Mesothelial cell of epicardium (in vitro differentiated cells): ENCODE measurements around the gene C5orf47. TPM values are rescaled to one million over a fixed set of nuclear protein-coding genes. Genes with fewer than 3 reads are reported as not detected.

Experiments
- DNase-seq, 2 experiments: peaks; one replicate each; pipeline ENCODE4 v3.0.0; 2021; ENCODE audit warnings: low spot score in 2 of 2; ENCODE audit not compliant: unreplicated experiment in 2 of 2
- H3K27ac Mint-ChIP-seq: 2 replicates; pipeline ENCODE4 v1.8.0; 2021; ENCODE audit warnings: mixed read lengths
- H3K27me3 Mint-ChIP-seq: 2 replicates; pipeline ENCODE4 v1.8.0; 2021; ENCODE audit warnings: low read depth, mixed read lengths
- H3K36me3 Mint-ChIP-seq: 2 replicates; pipeline ENCODE4 v1.8.0; 2021; ENCODE audit warnings: mixed read lengths
- H3K4me1 Mint-ChIP-seq: 2 replicates; pipeline ENCODE4 v1.8.0; 2021; ENCODE audit warnings: mixed read lengths
- H3K4me3 Mint-ChIP-seq: 2 replicates; pipeline ENCODE4 v1.8.0; 2021; ENCODE audit warnings: mild to moderate bottlenecking, moderate library complexity, mixed read lengths
- H3K9me3 Mint-ChIP-seq: 2 replicates; pipeline ENCODE4 v1.8.0; 2021; ENCODE audit warnings: mixed read lengths
- total RNA-seq: library from RNA; stranded (reverse); gene quantifications from 3 replicates; pipeline ENCODE4 v1.2.1, GENCODE V29; 2021
- TF ChIP-seq, protein P1 (sequence below): fragments of 200-600 bp; sonication (generic); IDR thresholded peaks from one replicate; pipeline ENCODE4 v1.5.0; 2021; ENCODE audit warnings: antibody characterized with exemption; ENCODE audit not compliant: unreplicated experiment

C5orf47 gene
- total RNA-seq, 1 donor from 2014 or later = not detected

DNA sequence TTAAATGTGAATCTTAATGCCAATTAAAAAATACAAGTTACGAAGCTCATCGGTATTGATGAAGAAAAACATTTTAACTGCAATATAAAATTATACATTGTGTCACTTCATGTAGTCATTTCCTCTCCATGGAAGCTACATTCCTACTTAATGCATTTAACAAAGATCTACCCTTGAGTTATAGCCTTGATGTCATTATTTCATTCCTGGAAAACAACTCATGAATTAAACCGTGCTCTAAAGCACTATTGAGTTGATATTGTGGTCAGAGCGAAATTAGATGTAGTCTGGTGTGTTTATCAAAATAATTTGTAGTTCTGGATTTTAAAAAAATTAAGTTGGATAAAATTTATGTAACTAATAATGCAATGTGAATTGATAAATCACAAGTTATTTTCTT is 11.1 kb downstream of the C5orf47 start:
- no peaks in the 10 kb centered on the region for H3K9me3 Mint-ChIP-seq
- H3K4me3 Mint-ChIP-seq = no peak overlapping the region
- TF ChIP-seq, protein P1, sequence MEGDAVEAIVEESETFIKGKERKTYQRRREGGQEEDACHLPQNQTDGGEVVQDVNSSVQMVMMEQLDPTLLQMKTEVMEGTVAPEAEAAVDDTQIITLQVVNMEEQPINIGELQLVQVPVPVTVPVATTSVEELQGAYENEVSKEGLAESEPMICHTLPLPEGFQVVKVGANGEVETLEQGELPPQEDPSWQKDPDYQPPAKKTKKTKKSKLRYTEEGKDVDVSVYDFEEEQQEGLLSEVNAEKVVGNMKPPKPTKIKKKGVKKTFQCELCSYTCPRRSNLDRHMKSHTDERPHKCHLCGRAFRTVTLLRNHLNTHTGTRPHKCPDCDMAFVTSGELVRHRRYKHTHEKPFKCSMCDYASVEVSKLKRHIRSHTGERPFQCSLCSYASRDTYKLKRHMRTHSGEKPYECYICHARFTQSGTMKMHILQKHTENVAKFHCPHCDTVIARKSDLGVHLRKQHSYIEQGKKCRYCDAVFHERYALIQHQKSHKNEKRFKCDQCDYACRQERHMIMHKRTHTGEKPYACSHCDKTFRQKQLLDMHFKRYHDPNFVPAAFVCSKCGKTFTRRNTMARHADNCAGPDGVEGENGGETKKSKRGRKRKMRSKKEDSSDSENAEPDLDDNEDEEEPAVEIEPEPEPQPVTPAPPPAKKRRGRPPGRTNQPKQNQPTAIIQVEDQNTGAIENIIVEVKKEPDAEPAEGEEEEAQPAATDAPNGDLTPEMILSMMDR = no peak
- H3K27me3 Mint-ChIP-seq = peaks cover 38% of the 10 kb centered on the region
- no peaks in the 10 kb centered on the region for H3K4me1 Mint-ChIP-seq
- no peak overlapping the region for H3K27ac Mint-ChIP-seq
- no peaks in the 10 kb centered on the region for H3K36me3 Mint-ChIP-seq
- no peak for DNase-seq

DNA sequence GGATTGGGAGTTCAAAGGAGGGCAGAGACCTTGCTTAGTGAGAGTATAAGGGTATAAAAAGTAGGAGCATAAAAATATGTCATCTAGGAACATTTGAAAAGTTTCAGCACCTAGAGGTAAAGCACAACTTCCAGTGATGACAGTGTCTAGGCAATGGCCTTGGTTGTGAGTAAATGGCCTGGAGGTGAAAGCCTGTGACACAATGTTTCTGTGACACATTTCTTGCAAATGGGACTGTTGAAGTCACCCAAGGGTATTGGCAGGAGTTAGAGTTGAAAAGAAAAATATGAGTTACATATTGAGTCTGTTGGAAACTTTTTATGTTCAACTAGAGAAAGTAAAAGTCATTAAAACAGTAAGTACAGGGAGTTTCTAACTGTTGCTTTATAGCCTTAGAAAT is 14.8 kb downstream of the C5orf47 start:
- Mint-ChIP-seq H3K27ac (no peak overlapping the region), H3K4me1 (no peaks in the 10 kb centered on the region), H3K4me3 (no peak overlapping the region), H3K36me3 (no peaks in the 10 kb centered on the region), H3K9me3 (no peaks in the 10 kb centered on the region), H3K27me3 (peaks cover 16% of the 10 kb centered on the region)
- TF ChIP-seq, protein P1 = no peak
- no peak for DNase-seq

DNA sequence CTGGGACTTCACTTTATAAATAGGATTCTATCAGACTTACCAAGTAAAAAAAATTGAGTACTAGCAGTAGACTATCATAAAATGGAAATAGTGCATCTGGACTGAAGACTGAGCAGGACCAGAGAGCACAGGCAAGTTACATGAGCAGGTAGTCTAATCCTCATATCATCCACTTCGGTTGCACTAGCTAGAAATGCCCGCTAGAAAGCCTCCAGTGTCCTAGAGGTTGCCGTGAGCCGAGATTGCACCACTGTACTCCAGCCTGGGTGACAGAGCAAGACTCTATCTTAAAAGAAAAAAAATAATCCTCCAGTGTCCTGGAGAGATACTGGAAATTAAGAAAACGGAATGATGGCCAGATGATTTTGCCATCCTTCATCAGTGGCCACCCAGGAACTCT is 20.0 kb downstream of the C5orf47 start:
- Mint-ChIP-seq H3K27me3 (peaks cover 10% of the 10 kb centered on the region), H3K27ac (no peak overlapping the region), H3K9me3 (peaks cover 16% of the 10 kb centered on the region), H3K4me1 (no peaks in the 10 kb centered on the region), H3K36me3 (no peaks in the 10 kb centered on the region), H3K4me3 (no peak overlapping the region)
- TF ChIP-seq, protein P1 = no peak
- DNase-seq = no peak

DNA sequence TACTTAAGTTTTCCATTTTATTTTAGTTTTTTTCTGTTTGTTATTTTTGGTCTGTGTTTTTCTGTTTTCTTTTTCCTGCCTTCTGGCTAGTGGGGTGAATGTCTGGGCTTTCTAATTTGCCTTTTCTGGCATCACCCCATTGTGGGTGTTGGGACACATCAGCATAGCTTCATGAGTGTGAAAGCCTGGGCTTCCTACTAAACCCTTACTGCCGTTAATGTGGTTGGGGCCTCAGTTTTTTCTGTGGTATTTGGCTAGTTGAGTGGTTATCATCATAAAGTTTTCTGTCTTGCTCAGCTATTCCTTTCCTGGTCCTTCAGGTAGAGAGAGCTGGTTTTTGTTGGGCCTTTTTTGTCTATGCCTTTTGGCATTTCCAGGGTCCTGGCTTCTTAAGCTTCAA is 21.4 kb downstream of the C5orf47 start:
- H3K27ac Mint-ChIP-seq = no peak overlapping the region
- TF ChIP-seq, protein P1 = no peak
- DNase-seq = no peak

DNA sequence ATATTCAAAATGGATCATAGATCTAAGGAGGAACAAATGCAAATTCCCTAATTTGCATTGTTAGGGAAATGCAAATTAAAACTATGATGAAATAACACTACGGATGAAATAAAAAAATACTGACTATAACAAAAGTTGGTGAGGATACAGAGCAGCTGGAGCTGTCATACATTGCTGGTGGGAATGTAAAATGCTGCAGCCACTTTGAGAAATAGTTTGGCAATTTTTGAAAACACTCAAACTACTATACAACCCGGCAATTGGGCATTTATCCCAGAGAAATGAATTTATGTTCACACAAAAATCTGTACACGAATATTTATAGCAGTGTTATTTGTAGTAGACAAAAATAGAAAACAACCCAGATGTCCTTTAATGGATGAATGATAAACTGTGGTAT is 22.5 kb downstream of the C5orf47 start:
- H3K27me3 Mint-ChIP-seq = peaks cover 4% of the 10 kb centered on the region
- H3K4me3 Mint-ChIP-seq = no peak overlapping the region
- no peak overlapping the region for H3K27ac Mint-ChIP-seq
- DNase-seq = no peak
- H3K9me3 Mint-ChIP-seq = peaks cover 16% of the 10 kb centered on the region
- H3K4me1 Mint-ChIP-seq = no peaks in the 10 kb centered on the region
- H3K36me3 Mint-ChIP-seq = no peaks in the 10 kb centered on the region
- TF ChIP-seq, protein P1 = no peak

More for the DNA sequence above, 21.4 kb downstream of the C5orf47 start:
- Mint-ChIP-seq H3K9me3 (peaks cover 16% of the 10 kb centered on the region), H3K27me3 (peaks cover 5% of the 10 kb centered on the region), H3K4me1 (no peaks in the 10 kb centered on the region), H3K36me3 (no peaks in the 10 kb centered on the region), H3K4me3 (no peak overlapping the region)
